ENCODE measurements around the gene CEBPE. TPM values are rescaled to one million over a fixed set of nuclear protein-coding genes. Genes with fewer than 3 reads are reported as not detected.

Gene CEBPE
- total RNA-seq, 4 donors from 2014 or later, result not detected

DNA sequence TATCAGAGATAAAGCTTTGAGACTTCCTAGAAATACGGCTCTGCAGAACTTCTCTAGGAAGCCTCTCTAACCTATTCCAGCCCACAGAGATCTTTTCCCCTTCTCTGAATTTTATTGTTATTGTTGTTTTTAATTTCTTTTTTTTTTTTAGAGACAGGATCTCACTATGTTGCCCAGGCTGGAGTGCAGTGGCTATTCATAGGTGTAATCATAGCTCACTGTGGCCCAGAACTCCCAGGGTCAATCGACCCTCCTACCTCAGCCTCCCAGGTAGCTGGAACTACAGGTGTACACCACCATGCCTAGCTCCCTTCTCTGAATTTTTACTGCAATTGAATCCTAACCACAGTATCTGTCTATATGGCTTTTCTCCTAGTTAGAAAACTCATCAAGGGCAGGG is 44.8 kb upstream of the CEBPE start:
- no peak overlapping the region for H3K27ac ChIP-seq
- no peak for DNase-seq
- H3K27me3 ChIP-seq, result no peaks in the 10 kb centered on the region
- no peak overlapping the region for H3K4me3 ChIP-seq
- H3K9me3 ChIP-seq, result no peaks in the 10 kb centered on the region
- H3K36me3 ChIP-seq, result no peaks in the 10 kb centered on the region
- peaks cover 0 to 16% (median 2%) of the 10 kb centered on the region in 4 donors for H3K4me1 ChIP-seq
- TF ChIP-seq, protein P1, sequence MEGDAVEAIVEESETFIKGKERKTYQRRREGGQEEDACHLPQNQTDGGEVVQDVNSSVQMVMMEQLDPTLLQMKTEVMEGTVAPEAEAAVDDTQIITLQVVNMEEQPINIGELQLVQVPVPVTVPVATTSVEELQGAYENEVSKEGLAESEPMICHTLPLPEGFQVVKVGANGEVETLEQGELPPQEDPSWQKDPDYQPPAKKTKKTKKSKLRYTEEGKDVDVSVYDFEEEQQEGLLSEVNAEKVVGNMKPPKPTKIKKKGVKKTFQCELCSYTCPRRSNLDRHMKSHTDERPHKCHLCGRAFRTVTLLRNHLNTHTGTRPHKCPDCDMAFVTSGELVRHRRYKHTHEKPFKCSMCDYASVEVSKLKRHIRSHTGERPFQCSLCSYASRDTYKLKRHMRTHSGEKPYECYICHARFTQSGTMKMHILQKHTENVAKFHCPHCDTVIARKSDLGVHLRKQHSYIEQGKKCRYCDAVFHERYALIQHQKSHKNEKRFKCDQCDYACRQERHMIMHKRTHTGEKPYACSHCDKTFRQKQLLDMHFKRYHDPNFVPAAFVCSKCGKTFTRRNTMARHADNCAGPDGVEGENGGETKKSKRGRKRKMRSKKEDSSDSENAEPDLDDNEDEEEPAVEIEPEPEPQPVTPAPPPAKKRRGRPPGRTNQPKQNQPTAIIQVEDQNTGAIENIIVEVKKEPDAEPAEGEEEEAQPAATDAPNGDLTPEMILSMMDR (IDR thresholded peaks at IDR 0.05), result no peak
- no peak for TF ChIP-seq POLR2A (IDR thresholded peaks at IDR 0.05)

DNA sequence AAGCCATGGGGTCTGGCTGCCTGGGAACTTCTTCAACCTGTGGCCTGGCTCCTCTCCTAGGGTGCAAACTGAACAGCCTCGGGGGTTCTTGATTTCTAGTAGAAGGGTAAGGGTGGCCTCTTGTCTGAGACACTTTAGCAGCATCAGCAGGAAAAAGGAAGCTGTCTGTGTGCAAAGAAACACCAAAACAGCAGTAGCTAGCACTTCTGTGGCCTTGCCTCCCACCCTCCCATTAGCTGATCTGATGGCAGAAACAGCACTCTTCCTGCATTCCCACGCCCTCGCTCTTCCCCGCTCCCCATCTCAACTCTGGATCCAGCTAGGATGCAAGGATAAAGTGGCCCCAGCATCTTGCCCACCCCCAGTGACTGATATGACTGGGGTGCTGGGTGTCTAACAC is 43.7 kb upstream of the CEBPE start:
- DNase-seq, result no peak
- Histone ChIP-seq H3K4me3 (no peak overlapping the region), H3K36me3 (no peaks in the 10 kb centered on the region), H3K9me3 (no peaks in the 10 kb centered on the region), H3K27ac (peak overlapping the region in 1 of 4 donors; percentile 12), H3K27me3 (no peaks in the 10 kb centered on the region), H3K4me1 (peaks cover 0 to 7% (median 0%) of the 10 kb centered on the region in 4 donors)
- TF ChIP-seq, protein P1 (IDR thresholded peaks at IDR 0.05), result no peak
- TF ChIP-seq POLR2A (IDR thresholded peaks at IDR 0.05), result no peak

DNA sequence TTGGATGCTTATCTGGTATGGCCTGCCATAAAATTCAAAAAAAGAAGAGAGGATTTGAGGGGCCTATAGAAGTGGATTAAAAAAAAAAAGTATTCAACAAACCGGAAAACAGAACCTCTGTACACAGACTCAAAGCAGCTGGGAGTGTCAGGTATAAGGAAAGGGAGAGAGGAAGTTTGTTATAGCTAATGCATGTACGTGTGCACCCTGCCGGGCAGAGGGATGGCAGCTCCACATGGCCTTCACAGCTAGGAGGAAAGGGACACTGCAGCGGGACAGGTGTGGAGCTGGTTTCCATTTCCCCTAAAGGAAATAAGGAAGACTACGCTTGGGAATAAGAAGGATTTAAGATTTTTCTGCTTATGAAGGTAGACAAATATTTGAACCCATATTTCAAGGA is 43.0 kb upstream of the CEBPE start:
- no peaks in the 10 kb centered on the region for H3K36me3 ChIP-seq
- no peaks in the 10 kb centered on the region for H3K9me3 ChIP-seq
- DNase-seq, result no peak
- H3K27ac ChIP-seq, result peak overlapping the region in 1 of 4 donors; percentile 12
- H3K27me3 ChIP-seq, result no peaks in the 10 kb centered on the region
- H3K4me1 ChIP-seq, result peaks cover 0 to 6% (median 0%) of the 10 kb centered on the region in 4 donors
- no peak overlapping the region for H3K4me3 ChIP-seq
- TF ChIP-seq POLR2A (IDR thresholded peaks at IDR 0.05), result no peak
- TF ChIP-seq, protein P1 (IDR thresholded peaks at IDR 0.05), result no peak

DNA sequence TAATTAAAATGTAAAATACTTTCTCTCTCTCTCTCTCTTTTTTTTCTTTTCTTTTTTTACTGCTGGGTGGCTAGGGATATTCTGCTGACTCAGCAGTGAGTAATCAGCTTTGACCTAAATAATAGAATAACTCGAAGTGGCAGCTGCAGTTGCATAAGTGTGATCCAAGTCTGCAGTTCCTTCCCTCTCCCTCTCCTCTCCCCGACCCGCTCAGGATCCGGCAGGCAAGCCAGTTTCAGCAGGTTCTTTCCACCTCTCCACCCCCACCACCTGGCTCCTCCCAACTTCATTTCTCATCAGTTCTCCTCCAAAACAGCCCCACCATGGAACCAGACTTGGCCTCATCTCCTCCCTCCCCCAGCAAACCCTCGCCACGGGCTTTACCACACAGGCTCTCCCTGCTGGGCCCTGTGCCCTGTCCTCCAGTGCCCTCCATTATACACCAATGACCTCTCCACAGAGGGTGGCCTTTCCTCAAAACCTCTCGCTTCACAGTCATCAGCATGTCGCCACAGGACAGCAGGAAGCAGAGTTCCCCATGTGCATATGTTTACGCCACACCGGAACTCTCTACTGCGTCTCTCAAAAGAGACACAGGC is 42.0 kb upstream of the CEBPE start:
- TF ChIP-seq POLR2A (IDR thresholded peaks at IDR 0.05), result no peak
- TF ChIP-seq, protein P1 (IDR thresholded peaks at IDR 0.05), result no peak
- Histone ChIP-seq H3K9me3 (no peaks in the 10 kb centered on the region), H3K36me3 (no peaks in the 10 kb centered on the region), H3K4me3 (no peak overlapping the region), H3K27me3 (no peaks in the 10 kb centered on the region), H3K4me1 (no peaks in the 10 kb centered on the region), H3K27ac (peak overlapping the region in 2 of 4 donors; percentile 44 to 60)
- no peak for DNase-seq

DNA sequence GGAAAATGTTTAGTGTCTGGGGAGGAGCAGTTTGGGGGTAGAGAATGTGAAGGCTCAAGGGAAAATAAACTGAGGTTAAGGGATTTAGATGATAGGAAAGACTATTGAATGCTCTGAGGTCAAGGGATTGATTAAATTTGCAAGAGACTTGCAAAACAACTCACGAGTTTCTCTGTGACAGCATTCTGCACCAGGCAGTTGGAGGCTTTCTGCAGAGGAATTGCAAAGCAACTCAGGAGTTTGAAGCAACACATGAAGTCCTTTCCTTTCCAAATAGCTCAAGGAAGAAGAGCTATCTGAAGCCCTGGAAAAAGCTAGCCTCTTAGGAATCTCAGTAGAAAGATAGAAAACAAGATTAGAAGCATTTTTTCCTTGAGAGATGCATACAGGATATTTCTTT is 40.5 kb upstream of the CEBPE start:
- no peaks in the 10 kb centered on the region for H3K27me3 ChIP-seq

More for the DNA sequence above, 40.5 kb upstream of the CEBPE start:
- no peak overlapping the region for H3K27ac ChIP-seq
- peaks cover 0 to 7% (median 0%) of the 10 kb centered on the region in 4 donors for H3K4me1 ChIP-seq
- no peaks in the 10 kb centered on the region for H3K36me3 ChIP-seq
- no peak for DNase-seq
- H3K4me3 ChIP-seq, result no peak overlapping the region
- TF ChIP-seq POLR2A (IDR thresholded peaks at IDR 0.05), result no peak
- TF ChIP-seq, protein P1 (IDR thresholded peaks at IDR 0.05), result no peak
- H3K9me3 ChIP-seq, result no peaks in the 10 kb centered on the region
